Measurements from ENCODE around the gene ZMYM4. TPM values are rescaled to one million over a fixed set of nuclear protein-coding genes. Genes with fewer than 3 reads are reported as not detected.
"Not testable (repeated sequence)": the region's sequence is repeated elsewhere in the genome, so short reads cannot be mapped to it uniquely, and the experiment has no call there.

Gene ZMYM4
- polyA plus RNA-seq, 1 donor (not counting 4 experiments of a cell fraction or from before 2014, with no cell fraction given) = 24.8 TPM

DNA sequence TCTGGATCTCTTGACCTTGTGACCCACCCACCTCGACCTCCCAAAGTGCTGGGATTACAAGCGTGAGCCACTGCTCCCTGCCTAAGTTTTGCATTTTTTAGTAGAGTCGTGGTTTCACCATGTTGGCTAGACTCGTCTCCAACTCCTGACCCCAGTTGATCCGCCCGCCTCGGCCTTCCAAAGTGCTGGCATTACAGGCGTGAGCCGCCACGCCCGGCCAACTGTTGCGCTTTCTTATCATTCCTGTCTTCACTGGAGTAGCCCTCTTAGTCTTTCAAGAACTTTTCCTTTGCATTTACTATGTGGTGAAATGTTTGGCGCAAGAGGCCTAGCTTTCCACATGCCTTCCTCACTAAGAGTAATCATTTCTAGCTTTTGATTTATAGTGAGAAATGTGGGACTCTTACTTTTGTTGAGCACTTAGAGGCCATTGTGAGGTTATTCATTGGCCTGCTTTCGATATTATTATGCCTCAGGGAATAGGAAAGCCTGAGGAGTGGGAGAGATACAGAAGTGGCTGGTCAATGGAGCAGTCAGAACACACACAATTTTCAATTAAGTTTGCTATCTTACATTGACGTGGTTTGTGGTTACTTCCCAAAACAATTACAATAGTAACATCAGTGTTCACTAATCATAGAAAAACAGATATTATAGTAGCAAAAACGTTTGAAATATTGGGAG, 111.0 kb downstream of the ZMYM4 start:
- Histone ChIP-seq H3K4me3 (ENCODE audit: control insufficient read depth in 2 of 3, extremely low read depth in 1 of 3, insufficient read depth in 2 of 3, low read depth in 1 of 3, low read length in 3 of 3) (no peak overlapping the region), H2AFZ (ENCODE audit: control insufficient read depth, low read length) (no peak overlapping the region), H3K36me3 (ENCODE audit: control insufficient read depth in 2 of 2, extremely low read depth in 1 of 2, insufficient read depth in 2 of 2, low read length in 2 of 2) (peaks cover 0 to 1% of the 10 kb centered on the region in 2 experiments), H3K27me3 (ENCODE audit: control insufficient read depth, extremely low read depth, insufficient read depth, low read length) (no peaks in the 10 kb centered on the region), H3K27ac (ENCODE audit: control insufficient read depth, insufficient read depth, low read length) (no peak overlapping the region), H3K79me2 (ENCODE audit: control insufficient read depth, insufficient read depth, low read length) (no peaks in the 10 kb centered on the region), H3K9me3 (ENCODE audit: control insufficient read depth, low read depth, low read length) (no peaks in the 10 kb centered on the region), H4K20me1 (ENCODE audit: control insufficient read depth, extremely low read depth, insufficient read depth, low read length) (no peaks in the 10 kb centered on the region), H3K4me2 (ENCODE audit: control insufficient read depth, extremely low read depth, insufficient read depth, low read depth, low read length) (no peak overlapping the region), H3K9ac (ENCODE audit: control insufficient read depth, extremely low read depth, insufficient read depth, low read length) (no peak overlapping the region), H3K9me1 (ENCODE audit: control insufficient read depth, extremely low read depth, insufficient read depth, low read length) (peaks cover 2% of the 10 kb centered on the region), H3K4me1 (ENCODE audit: control insufficient read depth, extremely low read depth, insufficient read depth, low read length) (peaks cover 7% of the 10 kb centered on the region)
- no peak for TF ChIP-seq EZH2 (IDR thresholded peaks at IDR 0.05; ENCODE audit: low read length)
- TF ChIP-seq, protein P1, sequence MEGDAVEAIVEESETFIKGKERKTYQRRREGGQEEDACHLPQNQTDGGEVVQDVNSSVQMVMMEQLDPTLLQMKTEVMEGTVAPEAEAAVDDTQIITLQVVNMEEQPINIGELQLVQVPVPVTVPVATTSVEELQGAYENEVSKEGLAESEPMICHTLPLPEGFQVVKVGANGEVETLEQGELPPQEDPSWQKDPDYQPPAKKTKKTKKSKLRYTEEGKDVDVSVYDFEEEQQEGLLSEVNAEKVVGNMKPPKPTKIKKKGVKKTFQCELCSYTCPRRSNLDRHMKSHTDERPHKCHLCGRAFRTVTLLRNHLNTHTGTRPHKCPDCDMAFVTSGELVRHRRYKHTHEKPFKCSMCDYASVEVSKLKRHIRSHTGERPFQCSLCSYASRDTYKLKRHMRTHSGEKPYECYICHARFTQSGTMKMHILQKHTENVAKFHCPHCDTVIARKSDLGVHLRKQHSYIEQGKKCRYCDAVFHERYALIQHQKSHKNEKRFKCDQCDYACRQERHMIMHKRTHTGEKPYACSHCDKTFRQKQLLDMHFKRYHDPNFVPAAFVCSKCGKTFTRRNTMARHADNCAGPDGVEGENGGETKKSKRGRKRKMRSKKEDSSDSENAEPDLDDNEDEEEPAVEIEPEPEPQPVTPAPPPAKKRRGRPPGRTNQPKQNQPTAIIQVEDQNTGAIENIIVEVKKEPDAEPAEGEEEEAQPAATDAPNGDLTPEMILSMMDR (optimal IDR thresholded peaks at IDR 0.05 in 1 of 3, IDR thresholded peaks at IDR 0.05 in 1 of 3, conservative IDR thresholded peaks at IDR 0.05 in 1 of 3; ENCODE audit: extremely low read depth in 1 of 3, insufficient read depth in 2 of 3, low read length in 3 of 3) = no peak
- dilution Hi-C loops (cut with MboI; ENCODE audit: extremely low pct_ligation_motif_present, low sequenced_read_pairs) = no loop called here
- DNase-seq (ENCODE audit: low read depth, low spot score) (no peak), FAIRE-seq (no peak)

- H3K79me2 ChIP-seq (ENCODE audit: control insufficient read depth, insufficient read depth, low read length); H3K9ac ChIP-seq (ENCODE audit: control insufficient read depth, extremely low read depth, insufficient read depth, low read length); FAIRE-seq; dilution Hi-C loops (cut with MboI; ENCODE audit: extremely low pct_ligation_motif_present, low sequenced_read_pairs); H3K9me3 ChIP-seq (ENCODE audit: control insufficient read depth, low read depth, low read length); DNase-seq (ENCODE audit: low read depth, low spot score); H3K27ac ChIP-seq (ENCODE audit: control insufficient read depth, insufficient read depth, low read length); H3K9me1 ChIP-seq (ENCODE audit: control insufficient read depth, extremely low read depth, insufficient read depth, low read length); H3K4me2 ChIP-seq (ENCODE audit: control insufficient read depth, extremely low read depth, insufficient read depth, low read depth, low read length); H3K4me3 ChIP-seq (ENCODE audit: control insufficient read depth in 2 of 3, extremely low read depth in 1 of 3, insufficient read depth in 2 of 3, low read depth in 1 of 3, low read length in 3 of 3); H3K27me3 ChIP-seq (ENCODE audit: control insufficient read depth, extremely low read depth, insufficient read depth, low read length); H3K36me3 ChIP-seq (ENCODE audit: control insufficient read depth in 2 of 2, extremely low read depth in 1 of 2, insufficient read depth in 2 of 2, low read length in 2 of 2); H4K20me1 ChIP-seq (ENCODE audit: control insufficient read depth, extremely low read depth, insufficient read depth, low read length); H2AFZ ChIP-seq (ENCODE audit: control insufficient read depth, low read length); H3K4me1 ChIP-seq (ENCODE audit: control insufficient read depth, extremely low read depth, insufficient read depth, low read length): not testable (repeated sequence)
Measured at GRCh38 chr1:35380111-35380510, 111.6 kb downstream of the ZMYM4 start.

GRCh38 chr1:35382107-35382506, 113.6 kb downstream of the ZMYM4 start:
- dilution Hi-C loops (cut with MboI; ENCODE audit: extremely low pct_ligation_motif_present, low sequenced_read_pairs) = no loop called here
- no peak for DNase-seq (ENCODE audit: low read depth, low spot score)
- peaks cover 4 to 8% of the 10 kb centered on the region in 2 experiments for H3K36me3 ChIP-seq (ENCODE audit: control insufficient read depth in 2 of 2, extremely low read depth in 1 of 2, insufficient read depth in 2 of 2, low read length in 2 of 2)

More at GRCh38 chr1:35382107-35382506, 113.6 kb downstream of the ZMYM4 start:
- Histone ChIP-seq H3K9ac (ENCODE audit: control insufficient read depth, extremely low read depth, insufficient read depth, low read length) (no peak overlapping the region), H3K9me1 (ENCODE audit: control insufficient read depth, extremely low read depth, insufficient read depth, low read length) (peaks cover under 1% of the 10 kb centered on the region), H2AFZ (ENCODE audit: control insufficient read depth, low read length) (no peak overlapping the region), H3K27ac (ENCODE audit: control insufficient read depth, insufficient read depth, low read length) (no peak overlapping the region), H3K79me2 (ENCODE audit: control insufficient read depth, insufficient read depth, low read length) (no peaks in the 10 kb centered on the region), H3K4me2 (ENCODE audit: control insufficient read depth, extremely low read depth, insufficient read depth, low read depth, low read length) (no peak overlapping the region), H3K27me3 (ENCODE audit: control insufficient read depth, extremely low read depth, insufficient read depth, low read length) (no peaks in the 10 kb centered on the region), H4K20me1 (ENCODE audit: control insufficient read depth, extremely low read depth, insufficient read depth, low read length) (no peaks in the 10 kb centered on the region), H3K4me1 (ENCODE audit: control insufficient read depth, extremely low read depth, insufficient read depth, low read length) (peaks cover 7% of the 10 kb centered on the region), H3K4me3 (ENCODE audit: control insufficient read depth in 2 of 3, extremely low read depth in 1 of 3, insufficient read depth in 2 of 3, low read depth in 1 of 3, low read length in 3 of 3) (no peak overlapping the region), H3K9me3 (ENCODE audit: control insufficient read depth, low read depth, low read length) (no peaks in the 10 kb centered on the region)
- FAIRE-seq = no peak
- no peak for TF ChIP-seq EZH2 (IDR thresholded peaks at IDR 0.05; ENCODE audit: low read length)
- TF ChIP-seq, protein P1 (optimal IDR thresholded peaks at IDR 0.05 in 1 of 3, IDR thresholded peaks at IDR 0.05 in 1 of 3, conservative IDR thresholded peaks at IDR 0.05 in 1 of 3; ENCODE audit: extremely low read depth in 1 of 3, insufficient read depth in 2 of 3, low read length in 3 of 3) = no peak
